GM11168 (cell line): ENCODE data around the gene ARHGAP24.
"Not testable (repeated sequence)": the region's sequence is repeated elsewhere in the genome, so short reads cannot be mapped to it uniquely, and the experiment has no call there.

ENCODE experiments used
- in situ Hi-C: fragments of 300-500 bp; cut with MboI; formaldehyde crosslinking; loops from one replicate; pipeline ENCODE4 v1.12.0; 2022; ENCODE audit warnings: low sequenced_read_pairs; ENCODE audit not compliant: unreplicated experiment

ARHGAP24 gene

GRCh38 chr4:85637778-85638177, 162.8 kb downstream of the ARHGAP24 start:
- in situ Hi-C loops, result no loop called here

- in situ Hi-C loops, result no loop called here
Observed at GRCh38 chr4:85639946-85640345, 165.0 kb downstream of the ARHGAP24 start.

- in situ Hi-C loops, result no loop called here
Observed at GRCh38 chr4:85642356-85643100, 167.6 kb downstream of the ARHGAP24 start.

- in situ Hi-C loops, result no loop called here
Observed at GRCh38 chr4:85644061-85644460, 169.1 kb downstream of the ARHGAP24 start.

GRCh38 chr4:85650908-85651307, 176.0 kb downstream of the ARHGAP24 start:
- in situ Hi-C loops, result no loop called here

- in situ Hi-C loops, result no loop called here
Observed at GRCh38 chr4:85656759-85657505, 182.0 kb downstream of the ARHGAP24 start.

- in situ Hi-C loops, result no loop called here
Observed at GRCh38 chr4:85658766-85659439, 184.0 kb downstream of the ARHGAP24 start.

- in situ Hi-C loops, result no loop called here
Observed at GRCh38 chr4:85659610-85660218, 184.8 kb downstream of the ARHGAP24 start.

- in situ Hi-C loops, result not testable (repeated sequence)
Observed at GRCh38 chr4:85666625-85667024, 191.7 kb downstream of the ARHGAP24 start.

- in situ Hi-C loops, result no loop called here
Observed at GRCh38 chr4:85669204-85669603, 194.3 kb downstream of the ARHGAP24 start.

- in situ Hi-C loops, result no loop called here
Observed at GRCh38 chr4:85669992-85670548, 195.1 kb downstream of the ARHGAP24 start.

- in situ Hi-C loops, result no loop called here
Observed at GRCh38 chr4:85671120-85671519, 196.2 kb downstream of the ARHGAP24 start.

- in situ Hi-C loops, result no loop called here
Observed at GRCh38 chr4:85672116-85672515, 197.2 kb downstream of the ARHGAP24 start.

- in situ Hi-C loops, result no loop called here
Observed at GRCh38 chr4:85672959-85673358, 198.0 kb downstream of the ARHGAP24 start.

GRCh38 chr4:85673540-85673939, 198.6 kb downstream of the ARHGAP24 start:
- in situ Hi-C loops, result no loop called here

- in situ Hi-C loops, result no loop called here
Observed at GRCh38 chr4:85675076-85676049, 200.4 kb downstream of the ARHGAP24 start.

- in situ Hi-C loops, result no loop called here
Observed at GRCh38 chr4:85676050-85676425, 201.1 kb downstream of the ARHGAP24 start.

GRCh38 chr4:85676850-85677590, 202.1 kb downstream of the ARHGAP24 start:
- in situ Hi-C loops, result no loop called here

- in situ Hi-C loops, result no loop called here
Observed at GRCh38 chr4:85681221-85681657, 206.3 kb downstream of the ARHGAP24 start.
